ENCODE results near the gene MAPKAP1.

GRCh38 chr9:125412166-125412565 is 294.8 kb downstream of the MAPKAP1 start:
- no peak for TF ChIP-seq EZH2phosphoT487 (IDR thresholded peaks at IDR 0.05; ENCODE audit: insufficient read depth, low read depth)
- TF ChIP-seq EZH2 (IDR thresholded peaks at IDR 0.05; ENCODE audit: insufficient read depth, poor library complexity, severe bottlenecking): no peak

Measured in GM23248 (cell line).